ENCODE measurements around the gene NLN. TPM values are rescaled to one million over a fixed set of nuclear protein-coding genes. Genes with fewer than 3 reads are reported as not detected.

NLN gene
- total and polyA plus RNA-seq, 4 donors: 13.4 to 26.4 (median 19.1) TPM

GRCh38 chr5:65734921-65735320, 12.9 kb downstream of the NLN start:
- WGBS: 78% methylated on average over 1 of the region's 1 CpG
- no peak for DNase-seq (ENCODE audit: low spot score)

GRCh38 chr5:65736011-65736410, 14.0 kb downstream of the NLN start:
- Histone ChIP-seq H3K9ac (ENCODE audit: low read depth in 1 of 2, low read length in 2 of 2) (no peak overlapping the region), H3K9me3 (ENCODE audit: control insufficient read depth in 4 of 4, low read length in 3 of 4) (no peaks in the 10 kb centered on the region), H3K4me3 (ENCODE audit: low read depth in 1 of 3, low read length in 3 of 3) (no peak overlapping the region), H3K4me1 (ENCODE audit: control insufficient read depth in 4 of 4, insufficient read depth in 4 of 4, low read length in 3 of 4) (no peaks in the 10 kb centered on the region), H3K27ac (ENCODE audit: low read depth in 1 of 2, low read length in 2 of 2) (no peak overlapping the region), H3K27me3 (ENCODE audit: control insufficient read depth in 4 of 4, insufficient read depth in 4 of 4, low read length in 3 of 4) (no peaks in the 10 kb centered on the region), H3K36me3 (ENCODE audit: control insufficient read depth in 4 of 4, insufficient read depth in 3 of 4, low read depth in 1 of 4, low read length in 3 of 4) (no peaks in the 10 kb centered on the region)
- WGBS: 91% methylated on average over 1 of the region's 1 CpG
- no peak for DNase-seq (ENCODE audit: low spot score)
- TF ChIP-seq CTCF (IDR thresholded peaks at IDR 0.05; ENCODE audit: low read depth, low read length, missing input control): no peak
- TF ChIP-seq GABPA (IDR thresholded peaks at IDR 0.05 in 1 of 2, conservative IDR thresholded peaks at IDR 0.05 in 1 of 2): no peak
- TF ChIP-seq SP1 (IDR thresholded peaks at IDR 0.05): no peak
- no peak for TF ChIP-seq JUND (IDR thresholded peaks at IDR 0.05)
- TF ChIP-seq FOXA1 (IDR thresholded peaks at IDR 0.05): no peak
- no peak for TF ChIP-seq HNF4A (conservative IDR thresholded peaks at IDR 0.05)
- no peak for TF ChIP-seq FOXA2 (IDR thresholded peaks at IDR 0.05)
- no peak for TF ChIP-seq EGR1 (IDR thresholded peaks at IDR 0.05; ENCODE audit: low read depth in 2 of 2)
- no peak for TF ChIP-seq TAF1 (conservative IDR thresholded peaks at IDR 0.05)

More at GRCh38 chr5:65734921-65735320, 12.9 kb downstream of the NLN start:
- Histone ChIP-seq H3K36me3 (ENCODE audit: control insufficient read depth in 4 of 4, insufficient read depth in 3 of 4, low read depth in 1 of 4, low read length in 3 of 4) (no peaks in the 10 kb centered on the region), H3K27ac (ENCODE audit: low read depth in 1 of 2, low read length in 2 of 2) (no peak overlapping the region), H3K4me1 (ENCODE audit: control insufficient read depth in 4 of 4, insufficient read depth in 4 of 4, low read length in 3 of 4) (no peaks in the 10 kb centered on the region), H3K9ac (ENCODE audit: low read depth in 1 of 2, low read length in 2 of 2) (no peak overlapping the region), H3K27me3 (ENCODE audit: control insufficient read depth in 4 of 4, insufficient read depth in 4 of 4, low read length in 3 of 4) (no peaks in the 10 kb centered on the region), H3K4me3 (ENCODE audit: low read depth in 1 of 3, low read length in 3 of 3) (no peak overlapping the region), H3K9me3 (ENCODE audit: control insufficient read depth in 4 of 4, low read length in 3 of 4) (no peaks in the 10 kb centered on the region)
- TF ChIP-seq RAD21 (IDR thresholded peaks at IDR 0.05): no peak
- no peak for TF ChIP-seq FOXA2 (IDR thresholded peaks at IDR 0.05)
- no peak for TF ChIP-seq ATF3 (IDR thresholded peaks at IDR 0.05)
- no peak for TF ChIP-seq FOXA1 (IDR thresholded peaks at IDR 0.05)
- no peak for TF ChIP-seq NR2F2 (IDR thresholded peaks at IDR 0.05)
- no peak for TF ChIP-seq JUND (IDR thresholded peaks at IDR 0.05)
- no peak for TF ChIP-seq SP1 (IDR thresholded peaks at IDR 0.05)
- no peak for TF ChIP-seq REST (IDR thresholded peaks at IDR 0.05)
- TF ChIP-seq GABPA (IDR thresholded peaks at IDR 0.05 in 1 of 2, conservative IDR thresholded peaks at IDR 0.05 in 1 of 2): no peak
- no peak for TF ChIP-seq HNF4G (IDR thresholded peaks at IDR 0.05)
- TF ChIP-seq EGR1 (IDR thresholded peaks at IDR 0.05; ENCODE audit: low read depth in 2 of 2): no peak
- TF ChIP-seq MAX (IDR thresholded peaks at IDR 0.05): no peak
- no peak for TF ChIP-seq CTCF (IDR thresholded peaks at IDR 0.05; ENCODE audit: low read depth, low read length, missing input control)
- no peak for TF ChIP-seq TAF1 (conservative IDR thresholded peaks at IDR 0.05)
- TF ChIP-seq HNF4A (conservative IDR thresholded peaks at IDR 0.05): no peak

All from liver (tissue), 9 donors.